ENCODE measurements around the gene SORT1.
"Not testable (repeated sequence)": the region's sequence is repeated elsewhere in the genome, so short reads cannot be mapped to it uniquely, and the experiment has no call there.

DNA sequence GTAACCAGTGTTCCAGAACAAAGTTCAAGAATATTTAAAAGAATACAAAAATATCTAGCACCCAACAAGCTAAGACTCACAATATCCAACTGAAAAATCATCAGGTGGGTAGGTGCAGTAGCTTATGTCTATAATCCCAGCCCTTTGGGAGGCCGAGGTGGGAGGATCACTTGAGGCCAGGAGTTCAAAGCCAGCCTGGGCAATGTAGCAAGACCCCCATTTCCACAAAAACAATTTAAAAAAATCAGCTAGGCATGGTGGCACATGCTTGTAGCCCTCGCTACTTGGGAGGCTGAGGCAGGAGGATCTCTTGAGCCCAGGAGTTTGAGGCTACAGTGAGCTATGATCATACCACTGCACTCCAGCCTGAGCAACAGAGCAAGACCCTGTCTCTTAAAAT, 24.0 kb downstream of the SORT1 start:
- TF ChIP-seq, protein P1, sequence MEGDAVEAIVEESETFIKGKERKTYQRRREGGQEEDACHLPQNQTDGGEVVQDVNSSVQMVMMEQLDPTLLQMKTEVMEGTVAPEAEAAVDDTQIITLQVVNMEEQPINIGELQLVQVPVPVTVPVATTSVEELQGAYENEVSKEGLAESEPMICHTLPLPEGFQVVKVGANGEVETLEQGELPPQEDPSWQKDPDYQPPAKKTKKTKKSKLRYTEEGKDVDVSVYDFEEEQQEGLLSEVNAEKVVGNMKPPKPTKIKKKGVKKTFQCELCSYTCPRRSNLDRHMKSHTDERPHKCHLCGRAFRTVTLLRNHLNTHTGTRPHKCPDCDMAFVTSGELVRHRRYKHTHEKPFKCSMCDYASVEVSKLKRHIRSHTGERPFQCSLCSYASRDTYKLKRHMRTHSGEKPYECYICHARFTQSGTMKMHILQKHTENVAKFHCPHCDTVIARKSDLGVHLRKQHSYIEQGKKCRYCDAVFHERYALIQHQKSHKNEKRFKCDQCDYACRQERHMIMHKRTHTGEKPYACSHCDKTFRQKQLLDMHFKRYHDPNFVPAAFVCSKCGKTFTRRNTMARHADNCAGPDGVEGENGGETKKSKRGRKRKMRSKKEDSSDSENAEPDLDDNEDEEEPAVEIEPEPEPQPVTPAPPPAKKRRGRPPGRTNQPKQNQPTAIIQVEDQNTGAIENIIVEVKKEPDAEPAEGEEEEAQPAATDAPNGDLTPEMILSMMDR (IDR thresholded peaks at IDR 0.05; ENCODE audit: insufficient read depth, low read length, poor library complexity, severe bottlenecking): not testable (repeated sequence)
- TF ChIP-seq EZH2phosphoT487 (conservative IDR thresholded peaks at IDR 0.05; ENCODE audit: low read length): not testable (repeated sequence)

All from SU-DHL-6 (cell line).